GM18519 (cell line): Measurements from ENCODE around the gene COL25A1.

Experiments
- ATAC-seq: cut with Tn5 transposase; IDR thresholded peaks from one replicate; pipeline ENCODE4 v1.9.1; 2021; ENCODE audit warnings: mild to moderate bottlenecking, moderate library complexity; ENCODE audit not compliant: unreplicated experiment, low FRiP score

The COL25A1 gene

DNA sequence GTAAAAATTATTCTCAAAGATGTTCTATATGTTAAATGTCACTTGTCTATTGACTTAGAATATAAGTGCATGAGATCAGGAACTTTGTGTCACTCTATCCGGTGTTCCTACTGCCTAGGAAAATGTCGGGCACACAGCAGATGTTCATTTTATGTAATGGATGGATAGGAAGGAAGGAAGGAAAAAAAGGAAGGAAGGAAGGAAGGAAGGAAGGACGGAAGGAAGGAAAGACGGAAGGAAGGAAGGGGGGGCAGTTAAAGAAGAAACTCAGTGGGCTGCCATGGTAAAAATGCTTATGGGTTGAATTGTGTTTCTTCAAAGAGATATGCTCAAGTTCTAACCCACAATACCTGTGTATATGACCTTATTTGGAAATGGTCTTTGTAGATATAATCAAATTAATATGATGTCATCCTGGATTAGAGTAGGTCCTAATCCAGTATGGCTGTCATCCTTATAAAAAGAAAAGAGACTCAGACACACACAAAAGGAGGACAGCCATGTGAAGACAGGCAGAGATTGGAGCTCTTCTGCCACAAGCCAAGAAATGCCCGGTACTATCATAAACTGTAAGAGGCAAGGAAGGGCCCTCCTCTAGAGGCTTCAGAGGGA lies 86.3 kb downstream of the COL25A1 start:
- no peak for ATAC-seq

DNA sequence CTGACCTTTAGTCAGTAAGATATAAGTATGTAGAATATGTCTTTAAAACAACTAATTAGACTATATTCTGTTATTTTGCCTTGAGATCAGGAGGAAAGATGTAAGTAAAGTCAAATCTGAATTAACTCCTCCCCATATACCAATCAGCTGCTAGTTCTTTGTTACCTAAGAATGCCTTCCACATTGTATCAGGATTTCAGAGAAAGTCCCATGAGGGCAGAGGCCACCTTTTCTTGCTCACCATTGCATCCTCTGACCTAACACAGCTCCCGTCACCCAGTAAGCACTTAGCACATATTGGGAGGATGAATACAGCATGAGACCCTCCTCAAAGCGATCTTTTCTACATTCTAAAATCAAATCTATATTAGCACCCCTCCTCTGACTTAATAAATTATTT lies 87.0 kb downstream of the COL25A1 start:
- no peak for ATAC-seq

DNA sequence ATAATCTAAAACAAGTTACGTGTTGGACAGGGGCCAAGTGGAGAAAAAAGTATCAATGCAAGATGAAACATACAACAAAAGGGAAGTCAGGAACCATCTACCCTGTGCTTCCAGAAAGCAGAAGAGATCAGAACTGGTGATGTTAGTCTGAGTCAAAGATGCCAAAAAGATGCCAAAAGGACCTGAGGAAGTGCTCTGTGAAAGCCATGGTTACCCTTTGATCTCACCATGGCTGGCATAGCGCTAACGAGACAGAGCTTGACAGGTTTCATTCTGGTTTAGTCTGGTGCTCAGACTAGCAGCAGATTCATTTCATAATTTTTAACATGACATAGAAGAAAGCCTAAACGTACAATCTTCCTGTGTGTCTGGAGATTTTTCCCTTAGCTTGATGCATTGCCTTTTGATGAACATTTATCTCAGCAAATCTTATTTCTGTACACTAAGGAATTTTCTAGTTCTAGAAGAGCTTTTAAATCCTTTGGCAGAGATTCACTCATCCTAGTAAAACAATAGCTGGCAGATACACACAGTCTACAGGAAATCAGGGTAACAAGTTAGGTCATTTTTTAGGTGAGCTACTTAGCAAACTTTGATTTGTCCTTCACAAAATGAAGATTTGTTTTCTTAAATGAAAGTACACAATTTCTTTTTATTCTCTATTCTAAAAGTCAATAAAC lies 87.7 kb downstream of the COL25A1 start:
- no peak for ATAC-seq

DNA sequence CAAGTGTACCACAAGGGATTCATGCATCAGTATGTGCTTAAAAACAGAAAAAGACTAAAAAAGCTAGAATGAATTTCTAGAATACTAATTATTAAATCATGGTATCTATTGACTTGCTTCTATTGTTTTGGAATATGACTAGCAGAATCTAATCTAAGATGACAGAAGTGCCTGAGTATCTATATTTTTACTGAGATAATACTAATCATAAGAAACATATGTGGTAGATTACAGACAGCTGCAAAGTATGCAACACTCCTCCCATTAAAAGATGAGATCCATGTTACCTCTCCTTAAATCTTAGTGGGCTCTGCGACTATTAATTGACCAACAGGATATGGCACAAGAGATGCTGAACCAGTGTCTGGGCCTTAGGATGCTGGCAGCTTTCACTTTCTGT lies 89.4 kb downstream of the COL25A1 start:
- ATAC-seq = no peak

DNA sequence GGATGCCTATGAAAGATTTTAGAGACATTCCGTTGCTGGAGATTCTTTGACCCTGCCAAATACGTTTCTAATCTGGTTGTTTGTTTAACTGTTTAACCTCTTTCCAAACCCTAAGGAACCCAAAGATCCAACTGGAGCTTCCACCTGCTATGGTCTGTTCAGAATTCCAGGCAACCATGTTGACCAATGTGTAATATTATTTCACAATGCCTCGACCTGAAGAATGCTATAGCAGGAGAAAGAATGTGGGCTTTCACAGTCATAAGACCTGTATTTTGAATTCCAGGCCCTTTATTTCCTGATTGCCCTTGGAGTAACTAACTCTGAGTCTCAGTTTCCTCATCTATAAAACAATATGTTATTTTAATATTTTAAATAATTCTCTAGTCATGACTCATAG lies 90.8 kb downstream of the COL25A1 start:
- ATAC-seq = no peak

DNA sequence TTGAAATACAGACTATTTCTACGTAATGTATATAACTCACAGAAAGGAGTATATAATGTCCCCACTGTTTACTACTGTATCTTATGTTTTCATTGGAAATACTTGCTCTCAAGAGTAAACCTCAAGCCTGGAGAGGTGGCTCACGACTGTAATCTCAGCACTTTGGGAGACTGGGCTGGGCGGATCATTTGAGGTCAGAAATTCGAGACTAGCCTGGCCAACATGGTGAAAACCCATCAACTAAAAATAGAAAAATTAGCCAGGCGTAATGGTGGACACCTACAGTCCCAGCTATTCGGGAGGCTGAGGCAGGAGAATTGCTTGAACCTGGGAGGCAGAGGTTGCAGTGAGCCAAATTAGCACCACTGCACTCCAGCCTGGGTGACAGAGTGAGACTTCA lies 92.8 kb downstream of the COL25A1 start:
- ATAC-seq = no peak

DNA sequence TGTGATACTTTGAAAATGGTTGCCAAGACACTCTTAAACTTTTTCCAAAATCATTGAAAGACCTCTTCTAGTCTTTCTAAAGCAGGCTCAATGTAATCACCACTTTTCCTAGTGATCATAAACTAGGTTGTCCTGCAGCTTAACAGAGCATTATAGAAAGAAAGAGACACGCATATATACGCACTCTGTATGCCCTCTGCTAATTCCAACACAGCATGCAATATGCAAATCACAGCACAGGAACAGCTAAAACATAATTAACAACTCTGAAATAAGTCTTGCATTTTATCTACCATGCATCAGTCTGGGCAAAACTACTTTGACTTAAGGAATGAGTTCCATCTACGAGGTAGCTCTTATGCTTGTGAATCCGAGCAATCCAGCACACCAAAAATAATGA lies 94.6 kb downstream of the COL25A1 start:
- no peak for ATAC-seq

DNA sequence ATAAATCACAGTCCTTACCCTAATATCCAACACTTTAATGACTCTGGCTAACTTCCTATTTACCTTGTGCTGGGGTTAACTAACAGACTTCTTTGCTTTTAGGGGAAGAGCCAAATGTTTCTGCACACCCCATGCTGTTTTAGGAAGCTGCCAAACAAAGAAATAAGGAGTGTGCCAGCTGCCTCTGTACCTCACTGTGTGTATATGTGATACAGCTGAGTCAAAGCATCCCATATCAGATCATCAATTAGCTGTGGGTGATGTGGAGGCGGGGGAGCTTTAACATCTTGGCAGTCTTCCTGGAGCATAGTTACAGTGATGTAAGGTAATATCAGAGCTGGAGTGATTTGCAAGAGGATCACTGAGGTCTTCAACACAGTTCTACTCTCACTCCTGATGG lies 95.4 kb downstream of the COL25A1 start:
- no peak for ATAC-seq

DNA sequence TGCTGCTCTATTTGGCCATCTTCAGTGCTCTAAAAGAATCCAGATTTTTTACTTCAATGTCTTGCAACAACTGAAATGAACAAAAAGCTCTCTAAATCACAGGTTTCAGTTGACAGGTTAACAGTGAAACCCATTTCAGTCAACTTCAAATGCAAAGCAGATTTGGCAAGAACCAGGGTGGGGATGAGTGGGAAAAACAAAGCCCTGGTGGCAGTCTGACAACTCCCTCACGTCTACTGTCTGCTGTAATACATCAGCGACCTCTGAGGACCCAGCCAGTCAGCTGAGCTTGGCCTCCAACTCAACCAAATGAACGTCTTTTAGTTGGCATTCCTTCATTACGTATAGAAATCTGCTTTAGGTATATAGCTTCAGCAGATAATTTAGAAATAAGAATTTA lies 95.8 kb downstream of the COL25A1 start:
- ATAC-seq = no peak

DNA sequence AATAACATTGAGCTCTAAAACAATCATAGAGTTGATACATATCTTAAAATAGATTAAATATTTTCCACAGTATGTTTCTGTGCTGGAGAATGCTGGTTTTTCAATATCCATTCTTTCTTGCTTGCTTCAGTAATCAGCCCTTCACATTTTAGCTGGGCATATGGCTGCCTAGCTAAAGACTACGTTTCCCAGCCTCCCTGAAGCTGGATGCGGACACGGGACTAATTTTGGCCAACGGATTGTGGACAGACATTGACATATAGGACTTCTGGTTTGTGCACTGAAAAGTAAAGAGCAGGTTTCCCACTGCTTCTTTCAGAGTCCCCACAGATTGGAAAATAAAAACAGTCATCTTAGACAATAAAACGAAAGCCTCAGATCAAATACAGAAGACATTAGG lies 97.3 kb downstream of the COL25A1 start:
- ATAC-seq = no peak

DNA sequence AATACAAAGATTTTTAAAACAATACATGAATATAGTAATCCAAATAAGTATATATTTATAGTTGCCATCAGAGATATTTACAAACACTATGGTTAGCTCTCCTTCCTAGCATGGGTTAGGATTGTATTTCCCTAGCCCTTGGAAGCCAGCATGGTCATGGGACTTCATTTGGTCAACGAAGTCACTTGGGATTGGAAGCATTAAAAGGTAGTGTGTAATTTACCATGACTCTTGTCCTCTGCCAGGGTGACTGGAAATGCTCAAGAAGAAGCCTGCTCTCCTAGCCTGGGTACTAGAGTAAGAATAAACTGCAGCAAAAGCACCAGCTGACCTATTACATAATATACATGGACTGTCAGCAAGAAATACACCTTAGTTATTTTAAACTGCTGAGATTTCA lies 102.9 kb downstream of the COL25A1 start:
- no peak for ATAC-seq

DNA sequence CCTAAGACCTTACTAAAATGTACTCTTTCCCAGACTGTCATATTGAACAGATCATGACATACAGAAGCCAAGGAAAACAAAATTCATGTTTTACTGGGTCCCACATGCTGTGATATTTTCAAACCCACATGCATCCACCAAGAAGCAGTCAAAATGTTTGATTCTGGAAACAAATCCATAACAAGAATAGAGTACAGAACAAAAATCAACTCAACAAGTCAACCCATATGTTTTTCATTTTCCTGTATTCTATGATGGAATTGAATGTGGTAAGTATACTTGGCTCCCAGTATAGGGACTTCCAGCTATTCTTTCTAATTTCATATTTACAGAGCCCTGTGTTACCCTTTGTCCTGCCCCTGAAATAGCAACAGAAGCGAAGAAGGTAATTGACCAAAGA lies 106.8 kb downstream of the COL25A1 start:
- no peak for ATAC-seq

DNA sequence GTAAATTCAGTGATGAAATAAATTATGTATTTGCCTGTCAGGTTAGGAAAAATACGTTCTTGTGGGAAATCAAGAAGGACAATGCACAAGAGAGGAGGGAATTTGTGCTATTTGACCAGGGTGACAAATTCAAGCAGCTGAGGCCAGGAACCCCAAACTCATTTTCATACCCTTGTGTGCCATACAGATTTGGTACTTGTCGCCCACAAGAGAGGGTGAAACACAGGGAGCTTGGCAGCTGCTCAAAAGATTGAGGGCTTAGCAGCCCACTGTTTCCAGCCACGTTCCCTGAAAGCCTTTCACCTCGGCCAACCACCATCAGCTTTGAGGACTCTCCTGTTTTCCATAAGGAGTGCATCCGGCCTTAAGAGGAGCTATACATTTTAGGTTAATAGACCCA lies 111.2 kb downstream of the COL25A1 start:
- no peak for ATAC-seq

DNA sequence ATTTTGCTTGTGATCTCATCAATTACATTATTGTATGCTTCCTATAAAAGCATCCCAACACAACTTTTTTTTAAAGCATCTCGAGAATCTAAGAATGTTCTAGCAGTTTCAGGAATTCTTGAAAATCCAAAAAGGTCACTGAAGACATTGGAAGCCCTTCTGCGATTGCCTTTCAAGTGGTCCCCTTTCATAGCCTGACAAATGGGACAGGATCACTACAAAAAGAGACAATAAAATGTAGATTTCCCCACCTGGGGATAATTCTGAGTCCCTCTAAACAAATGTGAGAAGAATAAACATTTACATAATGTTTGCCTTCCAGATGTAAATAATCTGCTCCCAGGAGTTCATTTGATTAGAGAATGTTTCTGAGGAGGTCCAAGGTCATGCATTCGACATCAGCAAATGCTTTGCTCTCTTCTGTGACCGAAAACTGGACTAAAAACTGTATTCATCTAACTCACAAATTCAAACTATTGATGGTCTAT lies 116.0 kb downstream of the COL25A1 start:
- ATAC-seq = no peak

DNA sequence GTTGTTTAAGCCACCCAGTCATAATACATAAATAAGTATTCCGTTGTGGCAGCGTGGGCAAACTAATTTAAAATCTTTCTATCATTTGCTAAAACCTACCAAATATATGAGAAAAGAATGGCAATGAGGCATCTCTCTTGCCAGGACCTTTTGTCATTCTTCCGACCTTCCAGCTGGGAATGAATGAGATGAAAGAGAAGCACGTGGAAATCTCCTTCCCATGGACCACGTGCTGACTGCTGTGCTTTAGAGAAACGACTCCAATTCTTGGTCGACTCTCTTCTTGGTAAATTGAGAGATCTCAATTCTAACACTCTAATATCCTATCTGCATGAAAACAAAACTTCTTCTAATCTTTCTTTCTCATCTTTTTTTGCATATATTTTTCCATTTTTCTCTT lies 116.5 kb downstream of the COL25A1 start:
- no peak for ATAC-seq

DNA sequence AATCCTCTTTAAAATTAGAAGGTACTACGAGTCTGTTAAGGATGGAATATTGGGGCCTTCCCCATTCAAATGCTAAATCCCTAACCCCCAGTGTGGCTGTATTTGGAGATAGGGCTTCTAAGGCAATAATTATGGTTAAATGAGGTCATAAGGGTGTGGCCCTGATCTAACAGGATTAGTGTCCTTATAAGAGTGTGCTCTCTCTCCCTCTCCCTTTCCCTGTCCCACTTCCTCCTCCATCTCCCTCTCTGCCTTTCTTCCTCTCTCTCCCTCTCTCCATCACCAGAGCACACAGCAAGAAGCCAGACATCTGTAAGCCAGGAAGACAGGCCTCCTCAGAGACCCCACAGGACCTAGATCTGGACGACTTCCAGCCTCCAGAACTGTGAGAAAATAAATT lies 116.9 kb downstream of the COL25A1 start:
- no peak for ATAC-seq

DNA sequence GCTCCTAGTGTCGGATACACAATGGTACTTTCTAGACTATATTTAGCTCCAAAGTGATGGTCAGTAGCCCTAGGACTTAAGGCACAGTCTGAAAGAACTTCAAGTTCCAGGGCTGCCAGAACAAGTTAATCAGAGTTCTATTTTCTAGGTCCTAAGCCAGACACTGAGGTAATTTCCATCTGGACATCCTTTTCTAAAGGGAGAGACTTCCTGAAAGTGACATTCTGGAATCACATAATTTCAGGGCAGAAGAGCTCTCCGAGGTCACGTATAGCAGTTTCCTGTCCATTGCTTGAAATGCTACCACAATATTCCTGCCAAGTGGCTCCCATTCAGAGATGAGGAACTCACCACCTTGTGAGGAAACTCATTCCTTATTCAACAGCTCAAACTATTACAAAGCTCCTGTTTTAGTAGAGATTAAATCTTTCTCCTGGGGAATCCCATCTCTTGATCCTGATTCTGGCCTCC lies 117.9 kb downstream of the COL25A1 start:
- ATAC-seq = no peak

DNA sequence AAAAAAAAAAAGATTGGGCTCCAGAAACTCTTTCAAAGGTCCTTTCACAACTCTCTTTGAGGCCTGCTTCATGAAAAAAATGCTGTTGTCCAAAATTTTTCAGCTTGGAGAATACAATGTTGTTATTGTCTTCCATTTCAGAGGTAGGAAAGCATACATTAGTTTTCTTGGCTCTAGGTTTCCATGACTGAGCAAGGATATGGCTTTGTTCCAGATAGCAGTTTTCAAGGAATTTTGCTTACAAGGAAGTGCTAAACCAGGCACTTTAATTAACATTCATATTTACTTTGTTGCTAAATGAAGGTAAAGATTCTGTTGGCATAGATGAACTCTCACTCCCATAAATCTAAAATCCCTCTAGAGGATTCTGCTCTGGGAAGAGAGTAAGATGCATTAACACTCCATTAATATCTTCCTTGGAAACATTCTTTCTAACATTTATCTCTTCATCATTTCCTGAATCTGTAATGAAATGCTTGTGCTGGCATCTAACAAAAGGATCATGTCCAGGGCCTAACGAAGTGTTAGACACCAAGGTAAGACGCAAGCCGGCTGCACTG lies 118.4 kb downstream of the COL25A1 start:
- ATAC-seq = no peak

DNA sequence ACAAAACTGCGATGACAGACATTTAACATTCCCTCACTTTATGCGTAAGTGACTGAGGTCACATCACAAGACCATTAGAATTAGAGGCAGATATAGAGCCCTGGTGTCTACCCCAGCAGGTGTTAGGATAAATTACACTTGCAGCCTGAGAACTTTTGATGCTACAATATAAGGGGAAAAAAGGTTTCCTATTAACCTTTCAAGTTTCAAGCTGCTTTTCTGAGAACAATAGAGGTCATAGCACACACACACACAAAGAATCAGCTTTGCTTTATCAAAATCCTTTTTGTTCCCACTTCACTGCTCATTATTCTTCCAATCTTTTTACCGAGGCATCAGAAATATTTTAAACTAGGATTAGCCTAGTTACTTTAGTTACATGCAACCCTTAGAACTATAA lies 119.8 kb downstream of the COL25A1 start:
- ATAC-seq = no peak

DNA sequence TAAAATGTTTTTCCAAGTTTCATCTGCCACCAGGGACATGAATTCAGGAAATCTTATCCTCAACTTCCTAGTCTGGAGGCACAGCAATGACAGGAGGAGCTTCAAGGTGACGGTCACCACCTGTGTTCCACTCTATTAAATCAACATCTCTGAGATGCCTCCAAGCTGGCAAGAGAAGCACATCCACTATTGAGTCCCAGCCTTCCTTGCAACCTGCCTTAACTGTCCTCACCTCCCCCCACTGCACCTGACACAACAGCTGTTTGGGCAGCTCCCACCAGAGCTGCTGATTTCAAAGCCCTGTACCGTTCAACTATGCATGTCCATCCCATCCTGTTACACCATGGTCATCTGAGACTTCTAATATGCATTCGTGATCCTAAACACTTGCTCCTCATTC lies 123.4 kb downstream of the COL25A1 start:
- ATAC-seq = no peak

DNA sequence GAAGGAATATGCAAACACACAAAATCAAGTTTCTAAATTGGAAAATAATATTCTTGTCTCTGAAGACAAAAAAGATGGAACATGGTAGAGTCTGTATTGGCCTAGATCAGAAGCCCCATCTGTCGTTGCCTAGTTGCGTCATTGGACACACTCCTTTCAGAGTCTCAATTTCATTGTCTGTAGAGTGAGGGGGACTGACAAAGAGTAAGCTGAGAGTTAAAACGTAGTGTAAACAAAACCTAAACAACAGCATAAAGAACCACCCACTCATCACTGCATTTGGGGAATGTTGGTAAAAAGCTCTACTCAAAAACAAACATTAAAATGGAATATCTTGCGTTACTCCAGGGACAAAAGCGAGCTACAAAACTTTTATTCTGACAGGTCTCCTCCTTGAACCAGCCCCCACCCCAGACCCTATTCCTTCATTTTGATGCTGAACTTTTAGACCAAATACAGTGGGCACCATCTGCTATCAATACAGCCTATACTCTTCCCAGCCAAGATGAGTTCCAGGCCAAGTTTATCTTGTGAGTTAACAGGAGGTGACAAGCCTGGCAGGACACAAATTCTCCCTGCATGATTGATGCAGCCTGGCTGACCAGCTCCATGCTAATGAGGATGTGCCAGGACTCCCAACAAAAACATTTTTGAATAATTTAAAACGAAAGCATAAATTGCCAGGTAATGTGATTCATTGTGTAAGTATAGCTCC lies 125.2 kb downstream of the COL25A1 start:
- ATAC-seq = no peak
